CD4-positive, CD25-positive, alpha-beta regulatory T cell (primary cell): ENCODE results near the gene DPEP1. TPM values are rescaled to one million over a fixed set of nuclear protein-coding genes. Genes with fewer than 3 reads are reported as not detected.
"Not testable (repeated sequence)": the region's sequence is repeated elsewhere in the genome, so short reads cannot be mapped to it uniquely, and the experiment has no call there.

ENCODE experiments used
- ATAC-seq, 2 donors: fragments of 150-1000 bp; cut with Tn5 transposase; one replicate each; pipeline ENCODE4 v1.10.0; 2021; ENCODE audit warnings: low read depth in 2 of 2, moderate number of reproducible peaks in 2 of 2, moderate library complexity in 1 of 2
- DNase-seq, 3 donors: peaks; one replicate each; pipeline versions ENCODE4 v3.0.0 to v3.0.0-alpha.2; 2012 to 2022; ENCODE audit warnings: mixed read lengths in 1 of 3
- H3K27ac ChIP-seq: one replicate; pipeline ENCODE4 v1.7.0; 2013; ENCODE audit warnings: mild to moderate bottlenecking, low read length; ENCODE audit not compliant: insufficient read depth, poor library complexity, severe bottlenecking
- H3K27me3 ChIP-seq: one replicate; pipeline ENCODE4 v1.7.0; 2013; ENCODE audit warnings: low read length; ENCODE audit not compliant: control insufficient read depth, insufficient read depth
- H3K36me3 ChIP-seq: one replicate; pipeline ENCODE4 v1.7.0; 2013; ENCODE audit warnings: mild to moderate bottlenecking, low read length, moderate library complexity; ENCODE audit not compliant: control insufficient read depth, insufficient read depth
- H3K4me1 ChIP-seq: 2 replicates; pipeline ENCODE4 v1.7.0; 2013; ENCODE audit warnings: mild to moderate bottlenecking, low read length; ENCODE audit not compliant: insufficient read depth, control insufficient read depth, poor library complexity, severe bottlenecking
- H3K4me3 ChIP-seq: one replicate; pipeline ENCODE4 v1.7.0; 2013; ENCODE audit warnings: low read depth, mild to moderate bottlenecking, low read length, moderate library complexity
- H3K9me3 ChIP-seq, 2 experiments: 1 replicate in 1 of 2; 2 replicates in 1 of 2; pipeline ENCODE4 v1.7.0; 2013; ENCODE audit warnings: low read length in 2 of 2, mild to moderate bottlenecking in 1 of 2, moderate library complexity in 1 of 2; ENCODE audit not compliant: control insufficient read depth in 2 of 2
- H3K27ac Mint-ChIP-seq, 3 donors: one replicate each; pipeline ENCODE4 v1.8.0; 2020 to 2022; ENCODE audit warnings: mild to moderate bottlenecking in 3 of 3, mixed read lengths in 3 of 3, moderate library complexity in 2 of 3
- H3K27me3 Mint-ChIP-seq: one replicate; pipeline ENCODE4 v1.8.0; 2022; ENCODE audit warnings: mild to moderate bottlenecking, mixed read lengths
- H3K36me3 Mint-ChIP-seq: one replicate; pipeline ENCODE4 v1.8.0; 2020; ENCODE audit warnings: mixed read lengths
- H3K4me1 Mint-ChIP-seq, 4 donors: one replicate each; pipeline ENCODE4 v1.8.0; 2020 to 2022; ENCODE audit warnings: mixed read lengths in 4 of 4, mild to moderate bottlenecking in 1 of 4
- H3K4me3 Mint-ChIP-seq, 4 donors: one replicate each; pipeline ENCODE4 v1.8.0; 2020 to 2022; ENCODE audit warnings: mild to moderate bottlenecking in 4 of 4, mixed read lengths in 4 of 4, moderate library complexity in 3 of 4
- H3K9me3 Mint-ChIP-seq, 7 donors: one replicate each; pipeline ENCODE4 v1.8.0; 2020 to 2022; ENCODE audit warnings: mixed read lengths in 7 of 7, mild to moderate bottlenecking in 3 of 7, moderate library complexity in 2 of 7
- polyA plus RNA-seq, 4 donors: library from polyadenylated mRNA; unstranded; fragments of 300-500 nt; fragmentation: Illumina TruSeq; gene quantifications; one replicate each; pipeline ENCODE4 v1.2.3, GENCODE V29; 2021
- total RNA-seq: library from RNA; stranded (reverse); gene quantifications from one replicate; pipeline ENCODE4 v1.2.3, GENCODE V29; 2022

The DPEP1 gene
- total and polyA plus RNA-seq, 5 donors from 2014 or later, result not detected

- no peaks in the 10 kb centered on the region for H3K27me3 ChIP-seq
- H3K4me1 ChIP-seq, result no peaks in the 10 kb centered on the region
- DNase-seq (no peak), ATAC-seq (no peak)
- no peaks in the 10 kb centered on the region for H3K27me3 Mint-ChIP-seq
- H3K36me3 Mint-ChIP-seq, result no peaks in the 10 kb centered on the region
- H3K9me3 ChIP-seq, result no peaks in the 10 kb centered on the region
- no peaks in the 10 kb centered on the region for H3K36me3 ChIP-seq
- no peak overlapping the region for H3K27ac ChIP-seq
- H3K9me3 Mint-ChIP-seq, result no peaks in the 10 kb centered on the region
- H3K4me1 Mint-ChIP-seq, result peaks cover 0 to 2% (median 0%) of the 10 kb centered on the region in 4 donors
- H3K27ac Mint-ChIP-seq, result no peak overlapping the region
- no peak overlapping the region for H3K4me3 ChIP-seq
- no peak overlapping the region for H3K4me3 Mint-ChIP-seq
Observed at GRCh38 chr16:89582614-89583196, 30.7 kb upstream of the DPEP1 start.

- Mint-ChIP-seq H3K4me3 (no peak overlapping the region), H3K4me1 (peaks cover 0 to 2% (median 0%) of the 10 kb centered on the region in 4 donors), H3K9me3 (no peaks in the 10 kb centered on the region), H3K27ac (no peak overlapping the region), H3K36me3 (no peaks in the 10 kb centered on the region), H3K27me3 (no peaks in the 10 kb centered on the region)
- H3K27ac ChIP-seq, result no peak overlapping the region
- no peak for ATAC-seq
- no peaks in the 10 kb centered on the region for H3K36me3 ChIP-seq
- no peaks in the 10 kb centered on the region for H3K4me1 ChIP-seq
- H3K4me3 ChIP-seq, result no peak overlapping the region
- DNase-seq, result no peak
- no peaks in the 10 kb centered on the region for H3K9me3 ChIP-seq
- no peaks in the 10 kb centered on the region for H3K27me3 ChIP-seq
Observed at GRCh38 chr16:89583197-89583894, 30.1 kb upstream of the DPEP1 start.

- Mint-ChIP-seq H3K27me3 (no peaks in the 10 kb centered on the region), H3K9me3 (no peaks in the 10 kb centered on the region), H3K36me3 (no peaks in the 10 kb centered on the region), H3K27ac (no peak overlapping the region), H3K4me3 (no peak overlapping the region), H3K4me1 (peaks cover 0 to 2% (median 0%) of the 10 kb centered on the region in 4 donors)
- Histone ChIP-seq H3K4me1 (no peaks in the 10 kb centered on the region), H3K4me3 (no peak overlapping the region), H3K27ac (no peak overlapping the region), H3K9me3 (no peaks in the 10 kb centered on the region), H3K36me3 (no peaks in the 10 kb centered on the region), H3K27me3 (no peaks in the 10 kb centered on the region)
- ATAC-seq, result no peak
- no peak for DNase-seq
Observed at GRCh38 chr16:89583895-89584644, 29.4 kb upstream of the DPEP1 start.

- Histone ChIP-seq H3K4me1 (no peaks in the 10 kb centered on the region), H3K27ac (no peak overlapping the region), H3K36me3 (no peaks in the 10 kb centered on the region), H3K4me3 (no peak overlapping the region), H3K27me3 (no peaks in the 10 kb centered on the region), H3K9me3 (no peaks in the 10 kb centered on the region)
- H3K36me3 Mint-ChIP-seq, result no peaks in the 10 kb centered on the region
- H3K27ac Mint-ChIP-seq, result no peak overlapping the region
- no peak overlapping the region for H3K4me3 Mint-ChIP-seq
- H3K4me1 Mint-ChIP-seq, result peaks cover 0 to 2% (median 0%) of the 10 kb centered on the region in 4 donors
- ATAC-seq (no peak), DNase-seq (no peak)
- H3K9me3 Mint-ChIP-seq, result no peaks in the 10 kb centered on the region
- no peaks in the 10 kb centered on the region for H3K27me3 Mint-ChIP-seq
Observed at GRCh38 chr16:89584768-89585549, 28.5 kb upstream of the DPEP1 start.

- H3K27ac Mint-ChIP-seq, result no peak overlapping the region
- no peak for DNase-seq
- no peaks in the 10 kb centered on the region for H3K4me1 ChIP-seq
- H3K9me3 Mint-ChIP-seq, result no peaks in the 10 kb centered on the region
- H3K4me3 ChIP-seq, result no peak overlapping the region
- H3K36me3 ChIP-seq, result no peaks in the 10 kb centered on the region
- peaks cover 0 to 2% (median 0%) of the 10 kb centered on the region in 4 donors for H3K4me1 Mint-ChIP-seq
- H3K9me3 ChIP-seq, result no peaks in the 10 kb centered on the region
- no peaks in the 10 kb centered on the region for H3K27me3 Mint-ChIP-seq
- no peaks in the 10 kb centered on the region for H3K27me3 ChIP-seq
- H3K4me3 Mint-ChIP-seq, result no peak overlapping the region
- no peak overlapping the region for H3K27ac ChIP-seq
- no peak for ATAC-seq
- no peaks in the 10 kb centered on the region for H3K36me3 Mint-ChIP-seq
Observed at GRCh38 chr16:89586218-89586617, 27.2 kb upstream of the DPEP1 start.

GRCh38 chr16:89586853-89587252, 26.6 kb upstream of the DPEP1 start:
- DNase-seq, result no peak
- Mint-ChIP-seq H3K4me1 (peaks cover 0 to 2% (median 0%) of the 10 kb centered on the region in 4 donors), H3K27me3 (no peaks in the 10 kb centered on the region), H3K27ac (no peak overlapping the region), H3K4me3 (no peak overlapping the region), H3K9me3 (no peaks in the 10 kb centered on the region), H3K36me3 (no peaks in the 10 kb centered on the region)
- H3K4me1 ChIP-seq, result no peaks in the 10 kb centered on the region
- H3K27ac ChIP-seq, result no peak overlapping the region
- ATAC-seq, result no peak
- no peaks in the 10 kb centered on the region for H3K27me3 ChIP-seq
- no peaks in the 10 kb centered on the region for H3K9me3 ChIP-seq
- no peaks in the 10 kb centered on the region for H3K36me3 ChIP-seq
- no peak overlapping the region for H3K4me3 ChIP-seq

GRCh38 chr16:89587676-89588075, 25.8 kb upstream of the DPEP1 start:
- not testable (repeated sequence) for H3K9me3 ChIP-seq, H3K27me3 ChIP-seq, H3K27ac ChIP-seq, H3K27ac Mint-ChIP-seq, H3K36me3 ChIP-seq, H3K27me3 Mint-ChIP-seq, H3K4me3 Mint-ChIP-seq, H3K4me1 ChIP-seq, H3K36me3 Mint-ChIP-seq, H3K4me3 ChIP-seq, DNase-seq, H3K9me3 Mint-ChIP-seq, H3K4me1 Mint-ChIP-seq, ATAC-seq
